ENCODE data around the gene ROCK2. TPM values are rescaled to one million over a fixed set of nuclear protein-coding genes. Genes with fewer than 3 reads are reported as not detected.

ROCK2 gene
- total RNA-seq, 4 donors from 2014 or later = 21.8 to 54.0 (median 26.6) TPM

- 91% methylated on average over 5 of the region's 5 CpGs for WGBS
- TF ChIP-seq EP300 (IDR thresholded peaks at IDR 0.05) = no peak
- no peak for TF ChIP-seq CTCF (IDR thresholded peaks at IDR 0.05)
- TF ChIP-seq POLR2A (IDR thresholded peaks at IDR 0.05) = no peak
- TF ChIP-seq POLR2AphosphoS5 (IDR thresholded peaks at IDR 0.05) = no peak
- H3K4me1 ChIP-seq = peaks cover 17% of the 10 kb centered on the region
- H3K9me3 ChIP-seq = no peaks in the 10 kb centered on the region
- no peaks in the 10 kb centered on the region for H3K36me3 ChIP-seq
- no peak overlapping the region for H3K4me3 ChIP-seq
- H3K27me3 ChIP-seq = no peaks in the 10 kb centered on the region
- DNase-seq (ENCODE audit: low spot score in 2 of 2) = no peak
- no peak overlapping the region for H3K27ac ChIP-seq
Observed at GRCh38 chr2:11304476-11304875, 40.0 kb downstream of the ROCK2 start.

- Histone ChIP-seq H3K27ac (no peak overlapping the region), H3K4me3 (no peak overlapping the region), H3K9me3 (no peaks in the 10 kb centered on the region), H3K4me1 (peaks cover 15% of the 10 kb centered on the region), H3K27me3 (no peaks in the 10 kb centered on the region), H3K36me3 (no peaks in the 10 kb centered on the region)
- TF ChIP-seq POLR2A (IDR thresholded peaks at IDR 0.05) (no peak), EP300 (IDR thresholded peaks at IDR 0.05) (no peak), POLR2AphosphoS5 (IDR thresholded peaks at IDR 0.05) (no peak), CTCF (IDR thresholded peaks at IDR 0.05) (no peak)
- WGBS = 80% methylated on average over 5 of the region's 5 CpGs
- DNase-seq (ENCODE audit: low spot score in 2 of 2) = no peak
Observed at GRCh38 chr2:11303290-11304013, 41.0 kb downstream of the ROCK2 start.

GRCh38 chr2:11299439-11299838 lies 45.0 kb downstream of the ROCK2 start:
- no peaks in the 10 kb centered on the region for H3K9me3 ChIP-seq
- no peaks in the 10 kb centered on the region for H3K27me3 ChIP-seq
- H3K36me3 ChIP-seq = no peaks in the 10 kb centered on the region
- H3K4me3 ChIP-seq = no peak overlapping the region
- no peak for TF ChIP-seq POLR2AphosphoS5 (IDR thresholded peaks at IDR 0.05)
- no peak for TF ChIP-seq CTCF (IDR thresholded peaks at IDR 0.05)
- TF ChIP-seq POLR2A (IDR thresholded peaks at IDR 0.05) = no peak
- no peak for TF ChIP-seq EP300 (IDR thresholded peaks at IDR 0.05)
- 84% methylated on average over 6 of the region's 6 CpGs for WGBS
- no peak overlapping the region for H3K27ac ChIP-seq
- H3K4me1 ChIP-seq = peaks cover 3% of the 10 kb centered on the region
- no peak for DNase-seq (ENCODE audit: low spot score in 2 of 2)

- DNase-seq (ENCODE audit: low spot score in 2 of 2) = no peak
- peaks cover 3% of the 10 kb centered on the region for H3K4me1 ChIP-seq
- H3K27ac ChIP-seq = no peak overlapping the region
- H3K4me3 ChIP-seq = no peak overlapping the region
- TF ChIP-seq POLR2A (IDR thresholded peaks at IDR 0.05) = no peak
- no peak for TF ChIP-seq EP300 (IDR thresholded peaks at IDR 0.05)
- TF ChIP-seq CTCF (IDR thresholded peaks at IDR 0.05) = no peak
- TF ChIP-seq POLR2AphosphoS5 (IDR thresholded peaks at IDR 0.05) = no peak
- WGBS = 46% methylated on average over 3 of the region's 3 CpGs
- H3K36me3 ChIP-seq = no peaks in the 10 kb centered on the region
- H3K27me3 ChIP-seq = no peaks in the 10 kb centered on the region
- no peaks in the 10 kb centered on the region for H3K9me3 ChIP-seq
Observed at GRCh38 chr2:11298592-11298991, 45.8 kb downstream of the ROCK2 start.

GRCh38 chr2:11296401-11296800 lies 48.0 kb downstream of the ROCK2 start:
- Histone ChIP-seq H3K36me3 (no peaks in the 10 kb centered on the region), H3K27me3 (no peaks in the 10 kb centered on the region), H3K4me1 (peaks cover 3% of the 10 kb centered on the region), H3K9me3 (no peaks in the 10 kb centered on the region), H3K27ac (no peak overlapping the region), H3K4me3 (no peak overlapping the region)
- DNase-seq (ENCODE audit: low spot score in 2 of 2) = no peak
- no peak for TF ChIP-seq CTCF (IDR thresholded peaks at IDR 0.05)
- no peak for TF ChIP-seq POLR2AphosphoS5 (IDR thresholded peaks at IDR 0.05)
- no peak for TF ChIP-seq POLR2A (IDR thresholded peaks at IDR 0.05)
- no peak for TF ChIP-seq EP300 (IDR thresholded peaks at IDR 0.05)
- WGBS = 70% methylated on average over 2 of the region's 2 CpGs
